WTC11 (cell line): ENCODE measurements around the gene TREM2.

Experiments
- FOXP1 ChIP-seq: sonication (generic); formaldehyde crosslinking; IDR thresholded peaks from 2 replicates; pipeline ENCODE4 v1.8.0; 2022; ENCODE audit warnings: missing genetic modification reagents, mild to moderate bottlenecking, moderate library complexity, borderline replicate concordance
- NFE2L1 ChIP-seq: sonication (generic); formaldehyde crosslinking; IDR thresholded peaks from 2 replicates; pipeline ENCODE4 v1.8.1; 2023; ENCODE audit warnings: missing genetic modification reagents
- RELA ChIP-seq: sonication (generic); formaldehyde crosslinking; IDR thresholded peaks from 2 replicates; pipeline ENCODE4 v1.8.1; 2022; ENCODE audit warnings: missing genetic modification reagents, mild to moderate bottlenecking, borderline replicate concordance
- TF ChIP-seq, protein P1 (sequence below): fragments of 200-600 bp; IDR thresholded peaks from 2 replicates; pipeline ENCODE4 v1.8.0; 2022; ENCODE audit warnings: antibody characterized with exemption
- TF ChIP-seq, protein P2 (sequence below): sonication (generic); formaldehyde crosslinking; IDR thresholded peaks from 2 replicates; pipeline ENCODE4 v1.8.1; 2023; ENCODE audit warnings: mild to moderate bottlenecking, missing genetic modification reagents, borderline replicate concordance
- TF ChIP-seq, protein P3 (sequence below): sonication (generic); formaldehyde crosslinking; IDR thresholded peaks from 2 replicates; pipeline ENCODE4 v1.8.0; 2022; ENCODE audit warnings: mild to moderate bottlenecking, missing genetic modification reagents

DNA sequence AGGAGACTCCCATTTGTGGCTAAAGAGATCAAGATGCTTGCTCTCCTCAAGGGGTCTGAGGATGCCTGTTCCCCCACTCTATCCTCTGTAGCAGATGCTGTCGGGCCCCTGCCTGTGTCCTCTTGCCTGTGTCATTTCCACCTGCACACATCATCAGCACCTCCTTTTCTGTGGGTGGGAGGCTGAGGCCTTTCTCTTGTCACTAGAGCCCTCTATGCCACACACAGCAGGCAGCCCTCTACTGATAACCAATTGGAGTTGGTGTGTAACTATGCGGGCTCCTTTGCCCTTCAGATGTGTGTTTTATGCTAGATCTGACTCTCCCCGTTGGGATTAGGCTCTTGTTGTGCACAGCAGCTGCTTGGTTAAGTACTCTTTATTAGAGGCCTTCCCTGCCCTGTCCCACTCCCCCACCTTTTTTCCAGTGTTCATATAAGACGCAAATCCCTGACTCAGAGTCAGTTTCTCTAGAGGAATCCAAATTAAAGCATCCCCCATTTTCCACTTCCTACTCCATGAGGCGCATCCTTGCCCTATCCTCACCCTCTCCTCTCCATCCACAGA, 30.3 kb upstream of the TREM2 start:
- no peak for TF ChIP-seq NFE2L1 (CRISPR knock-in tag)
- TF ChIP-seq, protein P1, sequence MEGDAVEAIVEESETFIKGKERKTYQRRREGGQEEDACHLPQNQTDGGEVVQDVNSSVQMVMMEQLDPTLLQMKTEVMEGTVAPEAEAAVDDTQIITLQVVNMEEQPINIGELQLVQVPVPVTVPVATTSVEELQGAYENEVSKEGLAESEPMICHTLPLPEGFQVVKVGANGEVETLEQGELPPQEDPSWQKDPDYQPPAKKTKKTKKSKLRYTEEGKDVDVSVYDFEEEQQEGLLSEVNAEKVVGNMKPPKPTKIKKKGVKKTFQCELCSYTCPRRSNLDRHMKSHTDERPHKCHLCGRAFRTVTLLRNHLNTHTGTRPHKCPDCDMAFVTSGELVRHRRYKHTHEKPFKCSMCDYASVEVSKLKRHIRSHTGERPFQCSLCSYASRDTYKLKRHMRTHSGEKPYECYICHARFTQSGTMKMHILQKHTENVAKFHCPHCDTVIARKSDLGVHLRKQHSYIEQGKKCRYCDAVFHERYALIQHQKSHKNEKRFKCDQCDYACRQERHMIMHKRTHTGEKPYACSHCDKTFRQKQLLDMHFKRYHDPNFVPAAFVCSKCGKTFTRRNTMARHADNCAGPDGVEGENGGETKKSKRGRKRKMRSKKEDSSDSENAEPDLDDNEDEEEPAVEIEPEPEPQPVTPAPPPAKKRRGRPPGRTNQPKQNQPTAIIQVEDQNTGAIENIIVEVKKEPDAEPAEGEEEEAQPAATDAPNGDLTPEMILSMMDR, result no peak
- TF ChIP-seq, protein P2, sequence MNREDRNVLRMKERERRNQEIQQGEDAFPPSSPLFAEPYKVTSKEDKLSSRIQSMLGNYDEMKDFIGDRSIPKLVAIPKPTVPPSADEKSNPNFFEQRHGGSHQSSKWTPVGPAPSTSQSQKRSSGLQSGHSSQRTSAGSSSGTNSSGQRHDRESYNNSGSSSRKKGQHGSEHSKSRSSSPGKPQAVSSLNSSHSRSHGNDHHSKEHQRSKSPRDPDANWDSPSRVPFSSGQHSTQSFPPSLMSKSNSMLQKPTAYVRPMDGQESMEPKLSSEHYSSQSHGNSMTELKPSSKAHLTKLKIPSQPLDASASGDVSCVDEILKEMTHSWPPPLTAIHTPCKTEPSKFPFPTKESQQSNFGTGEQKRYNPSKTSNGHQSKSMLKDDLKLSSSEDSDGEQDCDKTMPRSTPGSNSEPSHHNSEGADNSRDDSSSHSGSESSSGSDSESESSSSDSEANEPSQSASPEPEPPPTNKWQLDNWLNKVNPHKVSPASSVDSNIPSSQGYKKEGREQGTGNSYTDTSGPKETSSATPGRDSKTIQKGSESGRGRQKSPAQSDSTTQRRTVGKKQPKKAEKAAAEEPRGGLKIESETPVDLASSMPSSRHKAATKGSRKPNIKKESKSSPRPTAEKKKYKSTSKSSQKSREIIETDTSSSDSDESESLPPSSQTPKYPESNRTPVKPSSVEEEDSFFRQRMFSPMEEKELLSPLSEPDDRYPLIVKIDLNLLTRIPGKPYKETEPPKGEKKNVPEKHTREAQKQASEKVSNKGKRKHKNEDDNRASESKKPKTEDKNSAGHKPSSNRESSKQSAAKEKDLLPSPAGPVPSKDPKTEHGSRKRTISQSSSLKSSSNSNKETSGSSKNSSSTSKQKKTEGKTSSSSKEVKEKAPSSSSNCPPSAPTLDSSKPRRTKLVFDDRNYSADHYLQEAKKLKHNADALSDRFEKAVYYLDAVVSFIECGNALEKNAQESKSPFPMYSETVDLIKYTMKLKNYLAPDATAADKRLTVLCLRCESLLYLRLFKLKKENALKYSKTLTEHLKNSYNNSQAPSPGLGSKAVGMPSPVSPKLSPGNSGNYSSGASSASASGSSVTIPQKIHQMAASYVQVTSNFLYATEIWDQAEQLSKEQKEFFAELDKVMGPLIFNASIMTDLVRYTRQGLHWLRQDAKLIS (CRISPR knock-in tag), result no peak
- no peak for TF ChIP-seq FOXP1 (CRISPR knock-in tag)
- TF ChIP-seq, protein P3, sequence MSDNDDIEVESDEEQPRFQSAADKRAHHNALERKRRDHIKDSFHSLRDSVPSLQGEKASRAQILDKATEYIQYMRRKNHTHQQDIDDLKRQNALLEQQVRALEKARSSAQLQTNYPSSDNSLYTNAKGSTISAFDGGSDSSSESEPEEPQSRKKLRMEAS (CRISPR knock-in tag), result no peak
- TF ChIP-seq RELA (CRISPR knock-in tag), result no peak
